Measurements from ENCODE around the gene TSPAN7.

TSPAN7 gene

DNA sequence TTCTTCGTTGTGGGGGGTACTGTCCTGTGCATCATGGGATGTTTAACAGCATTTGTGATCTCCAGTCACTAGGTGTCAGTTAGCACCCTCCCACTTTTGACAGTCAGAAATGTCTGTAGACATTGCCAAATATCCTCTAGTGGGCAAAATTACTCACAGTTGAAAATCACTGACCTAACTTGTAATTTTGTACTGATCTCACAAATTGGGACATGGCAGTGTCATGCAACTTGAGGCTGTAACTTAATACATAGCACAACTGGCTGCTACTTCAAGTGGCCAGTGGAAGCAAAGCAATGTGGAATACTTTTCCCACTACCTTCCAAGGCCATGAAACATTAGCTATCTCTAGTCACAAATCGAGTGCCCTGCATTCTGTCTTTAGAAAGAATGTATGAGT is 23.2 kb upstream of the TSPAN7 start:
- H3K27ac ChIP-seq, result no peak overlapping the region

DNA sequence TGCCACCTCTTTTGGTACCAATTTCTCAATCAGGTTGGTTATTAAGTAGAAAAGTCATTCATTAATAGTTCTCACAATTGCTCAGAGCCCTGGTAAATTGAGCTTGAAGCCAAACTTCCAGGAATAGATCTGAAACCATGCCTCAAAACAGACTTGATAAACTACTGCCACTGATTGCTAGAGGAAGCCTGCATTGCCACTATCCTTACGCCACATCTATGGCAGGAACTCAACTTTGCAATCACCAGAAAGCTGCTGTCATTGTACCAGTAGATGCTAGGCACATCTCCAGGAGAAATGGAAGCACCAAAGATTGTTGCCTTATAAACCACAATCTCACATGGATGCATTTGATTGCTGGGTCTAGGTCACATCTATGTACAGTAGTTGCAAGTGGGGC is 21.6 kb upstream of the TSPAN7 start:
- TF ChIP-seq, protein P1, sequence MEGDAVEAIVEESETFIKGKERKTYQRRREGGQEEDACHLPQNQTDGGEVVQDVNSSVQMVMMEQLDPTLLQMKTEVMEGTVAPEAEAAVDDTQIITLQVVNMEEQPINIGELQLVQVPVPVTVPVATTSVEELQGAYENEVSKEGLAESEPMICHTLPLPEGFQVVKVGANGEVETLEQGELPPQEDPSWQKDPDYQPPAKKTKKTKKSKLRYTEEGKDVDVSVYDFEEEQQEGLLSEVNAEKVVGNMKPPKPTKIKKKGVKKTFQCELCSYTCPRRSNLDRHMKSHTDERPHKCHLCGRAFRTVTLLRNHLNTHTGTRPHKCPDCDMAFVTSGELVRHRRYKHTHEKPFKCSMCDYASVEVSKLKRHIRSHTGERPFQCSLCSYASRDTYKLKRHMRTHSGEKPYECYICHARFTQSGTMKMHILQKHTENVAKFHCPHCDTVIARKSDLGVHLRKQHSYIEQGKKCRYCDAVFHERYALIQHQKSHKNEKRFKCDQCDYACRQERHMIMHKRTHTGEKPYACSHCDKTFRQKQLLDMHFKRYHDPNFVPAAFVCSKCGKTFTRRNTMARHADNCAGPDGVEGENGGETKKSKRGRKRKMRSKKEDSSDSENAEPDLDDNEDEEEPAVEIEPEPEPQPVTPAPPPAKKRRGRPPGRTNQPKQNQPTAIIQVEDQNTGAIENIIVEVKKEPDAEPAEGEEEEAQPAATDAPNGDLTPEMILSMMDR (conservative IDR thresholded peaks at IDR 0.05), result no peak
- H3K27ac ChIP-seq, result no peak overlapping the region

More for the DNA sequence above, 23.2 kb upstream of the TSPAN7 start:
- TF ChIP-seq, protein P1 (conservative IDR thresholded peaks at IDR 0.05), result no peak

DNA sequence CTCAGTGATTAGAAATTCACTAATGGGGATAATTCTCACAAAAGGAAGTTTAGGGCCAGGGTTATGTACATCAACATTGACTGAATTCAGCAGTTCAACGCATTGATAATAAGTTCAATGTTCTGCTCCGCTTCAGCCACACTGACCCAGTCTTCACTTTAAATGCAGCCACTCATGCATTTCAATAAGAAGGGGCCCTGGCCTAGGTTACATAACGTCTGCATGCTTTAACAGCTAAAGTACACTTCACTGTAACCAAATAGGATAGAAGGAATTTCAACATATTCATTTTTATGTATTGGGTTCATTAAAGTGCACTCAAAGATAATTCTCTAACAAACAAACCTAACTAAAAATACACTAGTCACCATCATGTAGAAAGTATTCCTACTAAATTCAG is 12.8 kb upstream of the TSPAN7 start:
- H3K27ac ChIP-seq, result no peak overlapping the region
- TF ChIP-seq, protein P1 (conservative IDR thresholded peaks at IDR 0.05), result no peak

DNA sequence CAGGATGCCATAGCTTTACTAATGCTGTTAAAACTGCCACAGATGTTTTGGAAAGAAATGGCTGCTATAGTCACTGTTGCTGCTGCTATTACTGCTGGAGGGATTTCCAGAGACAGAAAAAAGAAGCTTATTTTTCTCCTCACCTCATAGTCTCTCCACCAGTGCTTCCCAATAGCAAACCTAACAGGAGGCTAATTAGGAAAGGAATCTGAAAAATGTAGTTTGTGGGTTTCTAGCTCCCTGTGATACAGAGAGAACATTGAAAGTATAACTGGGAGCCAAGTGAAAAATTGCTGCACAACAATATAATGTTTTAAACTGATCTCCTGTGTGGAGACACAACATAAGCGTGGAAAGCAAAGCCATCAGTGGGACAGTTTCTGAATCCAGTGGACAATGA is 8.6 kb upstream of the TSPAN7 start:
- no peak overlapping the region for H3K27ac ChIP-seq
- TF ChIP-seq, protein P1 (conservative IDR thresholded peaks at IDR 0.05), result no peak

DNA sequence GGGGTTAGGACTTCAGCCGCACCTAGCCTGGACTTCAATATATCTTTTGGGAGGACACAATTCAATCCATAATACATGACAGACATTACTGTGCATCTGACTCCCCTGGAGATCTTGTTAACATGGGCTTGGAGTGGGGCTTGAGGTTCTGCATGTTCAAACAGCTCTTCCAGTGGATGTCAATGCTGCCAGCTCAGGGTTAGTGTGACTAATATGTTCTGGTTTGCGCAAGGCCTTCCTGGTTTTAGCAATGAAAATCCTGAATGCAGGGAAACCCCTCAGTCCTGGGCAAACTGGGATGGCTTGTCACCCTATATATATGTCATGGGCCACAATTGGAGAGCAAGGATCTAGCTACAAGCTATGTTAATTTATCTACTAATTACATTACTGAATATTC is 2.7 kb upstream of the TSPAN7 start:
- no peak overlapping the region for H3K27ac ChIP-seq
- TF ChIP-seq, protein P1 (conservative IDR thresholded peaks at IDR 0.05), result no peak

DNA sequence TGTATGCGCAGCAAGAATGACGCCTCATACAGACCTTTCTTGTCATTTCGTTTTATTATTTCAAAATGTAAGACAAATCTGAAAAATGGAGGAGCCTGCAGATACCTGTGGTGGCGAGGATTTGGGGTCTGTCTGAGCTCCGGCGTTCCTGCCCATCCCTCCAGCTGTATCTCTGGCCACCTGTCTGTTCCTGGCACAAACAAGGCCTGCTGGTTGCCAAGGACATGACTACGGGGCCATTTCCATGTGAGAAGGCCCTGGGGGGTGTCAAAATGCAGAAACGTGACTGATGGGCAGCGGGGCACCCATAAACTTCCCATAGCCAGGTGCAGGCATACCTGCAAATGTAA is 591 bp upstream of the TSPAN7 start:
- TF ChIP-seq, protein P1 (conservative IDR thresholded peaks at IDR 0.05), result no peak
- peak overlapping the region; percentile 56 for H3K27ac ChIP-seq

DNA sequence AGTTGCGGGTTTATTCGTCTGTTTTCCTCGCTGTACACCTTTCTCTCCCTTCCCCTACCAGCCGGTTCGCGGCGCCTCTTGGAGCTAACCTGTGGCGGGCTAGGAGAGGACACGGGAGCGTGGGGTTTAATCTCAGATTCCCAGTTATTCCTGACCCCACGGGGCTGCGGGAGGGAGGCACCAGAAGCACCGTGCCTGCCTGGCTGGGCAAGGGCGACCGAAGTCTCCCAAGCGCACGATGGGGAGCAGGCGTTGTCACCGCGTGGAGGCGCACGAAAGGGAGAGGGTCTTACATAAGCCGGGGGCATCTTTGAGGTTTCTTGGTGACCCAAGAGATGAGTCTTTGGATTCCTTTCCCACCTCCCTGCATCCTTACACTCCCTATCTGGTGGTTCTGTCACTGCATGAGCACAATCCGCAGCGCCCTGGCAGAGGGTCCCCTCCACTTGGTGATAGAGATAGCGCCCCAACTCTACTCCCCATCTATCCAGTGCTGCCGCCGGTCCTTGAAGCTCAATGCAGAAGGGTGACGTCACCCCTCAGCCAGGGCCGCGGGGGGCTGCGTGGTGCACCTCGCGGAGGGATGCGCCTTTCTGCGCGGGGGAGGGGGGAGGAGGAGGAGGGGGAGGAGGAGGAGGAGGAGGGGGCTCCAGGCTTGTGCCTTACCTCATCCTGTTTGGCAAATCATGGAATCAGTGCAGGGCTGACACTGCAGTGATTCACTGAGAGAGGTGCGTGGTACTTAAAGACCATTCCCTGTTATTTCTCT is 793 bp downstream of the TSPAN7 start:
- H3K27ac ChIP-seq, result peak overlapping the region; percentile 57
- TF ChIP-seq, protein P1 (conservative IDR thresholded peaks at IDR 0.05), result peak; percentile 17
